Body of pancreas (tissue), 4 donors: ENCODE results near the gene PPFIA2.

Experiments used
- CTCF ChIP-seq, 7 experiments: fragments of 450-650 bp in 4 of 7; fragments of 200-600 bp in 3 of 7; sonication (generic) in 3 of 7; IDR thresholded peaks; one replicate each; pipeline ENCODE4 v1.5.1; 2016 to 2019; ENCODE audit warnings: antibody characterized with exemption in 7 of 7
- POLR2A ChIP-seq, 3 donors: fragments of 450-650 bp; IDR thresholded peaks; one replicate each; pipeline ENCODE4 v1.6.1; 2016; ENCODE audit warnings: antibody characterized with exemption in 3 of 3, mild to moderate bottlenecking in 2 of 3

GRCh38 chr12:81792666-81793065, 33.5 kb upstream of the PPFIA2 start:
- TF ChIP-seq CTCF (IDR thresholded peaks at IDR 0.05) (no peak), POLR2A (IDR thresholded peaks at IDR 0.05) (no peak)
